Stimulated activated CD8-positive, alpha-beta memory T cell treated with anti-CD3 and anti-CD28 coated beads, Interleukin-4, amount 100 ng/mL, for 1 hour (primary cell): ENCODE measurements around the gene KCNG3.

Experiments used
- DNase-seq, 2 donors: peaks; one replicate each; pipeline ENCODE4 v3.0.0-alpha.2; 2020; ENCODE audit warnings: low read depth in 2 of 2, low spot score in 1 of 2

The KCNG3 gene

DNA sequence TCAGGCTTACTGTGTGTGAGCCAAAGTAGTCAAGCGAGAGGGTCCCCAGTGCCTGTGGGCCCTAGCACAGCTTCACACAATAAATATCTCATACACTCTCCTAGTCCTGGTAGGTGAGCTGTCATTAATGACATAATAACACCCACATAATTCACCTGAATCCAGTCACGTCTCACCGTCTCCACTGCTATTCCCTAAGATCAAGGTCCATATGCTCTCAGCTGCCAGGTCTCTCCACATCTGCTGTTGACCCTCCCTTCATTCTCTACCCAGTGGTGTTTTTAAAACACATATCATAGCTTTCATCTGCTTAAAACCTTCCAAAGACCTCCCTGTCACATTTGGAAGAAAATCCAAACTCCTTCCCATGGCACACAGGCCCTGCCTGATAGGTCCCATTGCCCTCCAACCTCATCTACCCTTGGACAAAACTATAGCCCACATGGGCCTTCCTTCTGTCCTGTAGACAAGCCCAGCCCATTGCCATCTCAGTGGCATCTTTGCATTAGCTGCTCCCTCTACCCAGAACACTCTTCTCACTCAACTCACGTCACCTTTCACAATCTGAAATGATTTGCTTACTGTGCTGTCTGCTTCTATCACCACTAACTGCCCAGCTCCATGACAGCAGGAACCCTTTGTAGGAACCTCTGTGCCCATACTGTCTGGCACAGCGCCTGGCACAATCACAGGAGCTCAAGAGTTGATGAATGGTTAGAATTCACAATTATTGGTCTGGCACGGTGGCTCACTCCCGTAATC lies 7.5 kb downstream of the KCNG3 start:
- no peak for DNase-seq

GRCh38 chr2:42480402-42480801 lies 13.4 kb downstream of the KCNG3 start:
- no peak for DNase-seq

DNA sequence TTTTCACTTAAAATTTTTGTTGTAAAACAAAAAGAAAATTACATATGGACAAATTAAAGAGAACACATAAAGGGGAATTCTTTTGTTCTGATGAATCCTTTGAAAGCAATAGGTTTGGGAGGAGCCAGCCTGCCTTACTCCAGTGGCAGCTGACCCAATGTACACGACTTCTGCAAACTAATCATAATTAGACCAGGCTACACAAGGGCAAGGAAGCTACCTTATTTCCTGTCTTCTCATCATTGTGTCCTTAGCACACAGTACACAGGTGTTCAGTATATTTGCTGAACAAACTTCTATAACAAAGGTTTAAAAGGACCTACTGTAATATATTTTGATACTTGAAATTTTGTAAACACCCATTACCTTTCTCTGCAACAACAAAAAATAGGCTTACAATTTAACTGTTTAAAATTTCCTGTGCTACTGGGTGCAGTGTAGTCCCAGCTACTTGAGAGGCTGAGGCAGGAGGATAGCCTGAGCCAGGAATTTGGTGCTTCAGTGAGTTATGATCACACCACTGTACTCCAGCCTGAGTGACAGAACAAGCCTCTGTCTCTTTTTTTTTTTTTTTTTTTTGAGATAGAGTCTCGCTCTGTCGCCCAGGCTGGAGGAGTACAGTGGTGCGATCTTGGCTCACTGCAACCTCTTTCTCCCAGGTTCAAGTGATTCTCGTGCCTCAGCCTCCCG lies 18.9 kb downstream of the KCNG3 start:
- no peak for DNase-seq

- no peak for DNase-seq
These were observed 23.1 kb downstream of the KCNG3 start for GRCh38 chr2:42470706-42471105.

DNA sequence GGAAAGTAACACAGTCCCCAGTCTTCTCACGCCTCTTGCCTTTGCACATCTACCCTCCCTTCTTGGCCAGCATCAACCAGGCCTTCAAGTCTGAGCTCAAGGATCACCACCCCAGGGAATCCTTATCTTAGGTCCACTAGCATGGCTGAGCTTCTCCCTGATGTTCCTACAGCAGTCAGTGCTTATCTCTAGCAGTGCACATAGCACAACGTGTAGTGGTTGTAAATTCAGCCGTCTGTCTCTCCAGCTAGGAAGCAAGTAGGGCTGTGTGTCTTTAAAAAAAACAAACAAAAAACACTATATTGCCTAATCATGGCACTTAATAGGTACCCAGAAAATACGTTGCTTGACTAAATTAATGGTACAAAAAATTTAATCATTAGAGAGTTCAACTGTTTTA lies 29.2 kb downstream of the KCNG3 start:
- no peak for DNase-seq

DNA sequence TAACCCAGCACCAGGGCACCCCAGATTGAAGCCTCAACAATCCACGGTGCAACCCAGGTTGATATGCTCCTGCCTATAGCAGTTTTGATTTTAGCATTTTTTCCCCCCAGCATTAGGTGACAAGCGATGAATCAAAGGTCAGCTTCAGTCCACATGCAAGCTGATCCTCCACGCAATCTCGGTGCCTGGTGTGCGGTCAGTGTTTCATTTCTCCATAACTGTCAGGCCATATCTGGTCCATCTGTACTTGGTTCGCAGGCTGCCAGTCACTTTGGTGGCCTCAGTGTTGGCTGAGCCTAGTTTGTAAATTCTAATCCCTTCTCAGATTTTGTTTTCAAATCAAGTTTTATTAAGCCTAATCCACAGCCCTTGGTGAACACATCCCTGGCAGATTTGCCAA lies 30.2 kb downstream of the KCNG3 start:
- no peak for DNase-seq

- no peak for DNase-seq
These were observed 34.5 kb downstream of the KCNG3 start for GRCh38 chr2:42459296-42459695.

DNA sequence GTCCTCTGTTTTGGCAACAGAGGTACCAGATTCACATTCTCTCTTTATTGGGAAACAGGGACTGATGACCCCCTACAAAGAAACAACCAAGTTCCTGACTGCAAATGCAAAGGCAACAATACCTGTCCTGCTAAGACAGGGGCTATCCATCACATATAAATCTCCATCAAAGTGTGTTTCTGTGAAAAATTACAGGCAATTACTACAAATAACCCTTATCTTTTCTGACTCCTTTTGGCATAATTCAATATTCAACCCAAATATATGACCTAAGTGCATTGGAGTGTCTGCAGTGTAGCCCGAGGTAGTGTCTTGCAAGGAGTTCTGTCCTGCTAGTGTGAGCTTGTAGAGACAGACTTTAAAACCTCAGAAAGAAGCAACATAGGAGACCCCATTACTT lies 35.4 kb downstream of the KCNG3 start:
- DNase-seq: no peak

DNA sequence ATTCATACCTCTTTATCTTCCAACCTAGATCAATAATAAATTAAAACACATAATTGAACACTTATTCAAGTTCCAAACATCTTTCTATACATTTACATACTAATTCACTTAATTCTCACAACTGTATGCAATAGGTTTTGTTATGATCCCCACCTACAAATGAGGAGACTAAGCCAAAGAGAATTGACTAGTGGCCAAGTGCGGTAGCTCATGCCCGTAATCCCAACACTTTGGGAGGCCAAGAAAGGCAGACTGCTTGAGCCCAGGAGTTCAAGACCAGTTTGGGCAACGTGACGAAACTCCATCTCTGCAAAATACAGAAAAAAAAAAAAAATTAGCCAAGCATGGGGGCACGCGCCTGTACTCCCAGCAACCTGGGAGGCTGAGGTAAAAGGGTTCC lies 36.8 kb downstream of the KCNG3 start:
- DNase-seq: no peak

- DNase-seq: no peak
These were observed 37.5 kb downstream of the KCNG3 start for GRCh38 chr2:42456126-42456839.

DNA sequence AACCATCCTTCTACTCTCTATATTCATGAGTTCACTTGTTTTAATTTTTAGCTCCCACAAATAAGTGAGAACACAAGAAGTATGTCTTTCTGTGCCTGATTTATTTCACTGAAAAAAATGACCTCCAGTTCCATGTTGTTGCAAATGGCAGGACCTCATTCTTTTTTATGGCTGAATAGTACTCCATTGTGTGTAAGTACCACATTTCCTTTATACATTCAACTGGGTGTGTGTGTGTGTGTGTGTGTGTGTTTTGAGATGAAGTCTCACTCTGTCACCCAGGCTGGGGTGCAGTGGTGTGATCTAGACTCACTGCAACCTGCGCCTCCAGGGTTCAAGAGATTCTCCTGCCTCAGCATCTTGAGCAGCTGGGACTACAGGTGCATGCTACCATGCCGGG lies 41.2 kb downstream of the KCNG3 start:
- DNase-seq: no peak

DNA sequence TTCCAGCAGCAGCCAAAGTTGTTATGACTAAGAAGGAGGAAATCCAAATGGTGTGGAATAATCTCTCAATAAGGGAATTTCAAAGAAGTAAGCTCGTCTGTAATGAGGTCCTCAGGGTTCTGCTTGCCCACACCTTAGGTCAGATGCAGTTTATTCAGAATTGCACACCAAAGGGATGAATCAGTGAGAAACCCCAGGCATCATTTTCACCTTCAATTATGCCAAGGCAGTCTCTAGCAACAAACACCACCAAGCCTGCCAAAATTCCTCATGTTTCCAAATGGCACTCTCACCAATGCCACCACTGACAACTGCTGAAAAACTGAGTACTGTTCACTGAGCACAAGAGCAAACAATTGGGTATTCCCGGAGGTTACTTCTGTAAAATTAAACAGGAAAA lies 43.6 kb downstream of the KCNG3 start:
- no peak for DNase-seq

DNA sequence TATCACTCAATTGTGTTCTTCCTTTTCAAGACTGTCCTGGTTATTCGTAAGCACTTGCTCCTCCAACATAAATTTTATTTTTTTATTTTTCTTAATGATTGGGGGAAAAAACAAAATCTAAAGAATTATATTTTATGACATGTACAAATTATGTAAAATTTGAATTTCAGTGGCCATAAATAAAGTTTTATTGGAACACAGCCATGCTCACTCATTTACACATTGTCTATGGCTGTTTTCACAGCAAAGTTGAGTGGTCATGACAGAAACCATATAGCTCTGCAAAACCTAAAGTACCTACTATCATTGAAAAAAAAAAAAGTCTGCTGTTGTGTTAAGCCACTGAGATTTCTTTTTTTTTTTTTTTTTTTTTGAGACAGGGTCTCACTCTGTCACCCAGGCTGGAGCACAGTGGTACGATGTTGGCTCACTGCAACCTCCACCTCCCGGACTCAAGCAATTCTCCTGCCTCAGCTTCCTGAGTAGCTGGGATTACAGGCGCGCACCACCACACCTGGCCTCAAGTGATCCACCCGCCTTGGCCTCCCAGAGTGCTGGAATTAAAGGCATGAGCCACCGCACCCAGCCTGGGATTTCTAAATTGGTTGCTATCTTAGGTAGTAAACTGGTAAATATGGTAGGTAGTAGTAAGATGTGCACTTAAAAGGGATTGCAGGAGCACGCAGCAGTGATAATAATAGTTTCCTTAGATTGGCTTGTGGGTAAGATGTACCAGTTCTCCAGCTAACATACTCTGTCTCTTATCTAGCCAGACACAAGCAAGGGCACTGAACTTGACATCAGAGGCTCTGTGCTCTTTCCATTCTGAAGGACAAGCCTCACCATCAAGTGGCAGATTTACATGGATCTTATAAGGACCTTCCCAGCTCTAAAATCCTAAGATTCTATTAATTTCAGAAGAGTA lies 44.4 kb downstream of the KCNG3 start:
- no peak for DNase-seq

- DNase-seq: no peak
These were observed 45.6 kb downstream of the KCNG3 start for GRCh38 chr2:42448163-42448562.

DNA sequence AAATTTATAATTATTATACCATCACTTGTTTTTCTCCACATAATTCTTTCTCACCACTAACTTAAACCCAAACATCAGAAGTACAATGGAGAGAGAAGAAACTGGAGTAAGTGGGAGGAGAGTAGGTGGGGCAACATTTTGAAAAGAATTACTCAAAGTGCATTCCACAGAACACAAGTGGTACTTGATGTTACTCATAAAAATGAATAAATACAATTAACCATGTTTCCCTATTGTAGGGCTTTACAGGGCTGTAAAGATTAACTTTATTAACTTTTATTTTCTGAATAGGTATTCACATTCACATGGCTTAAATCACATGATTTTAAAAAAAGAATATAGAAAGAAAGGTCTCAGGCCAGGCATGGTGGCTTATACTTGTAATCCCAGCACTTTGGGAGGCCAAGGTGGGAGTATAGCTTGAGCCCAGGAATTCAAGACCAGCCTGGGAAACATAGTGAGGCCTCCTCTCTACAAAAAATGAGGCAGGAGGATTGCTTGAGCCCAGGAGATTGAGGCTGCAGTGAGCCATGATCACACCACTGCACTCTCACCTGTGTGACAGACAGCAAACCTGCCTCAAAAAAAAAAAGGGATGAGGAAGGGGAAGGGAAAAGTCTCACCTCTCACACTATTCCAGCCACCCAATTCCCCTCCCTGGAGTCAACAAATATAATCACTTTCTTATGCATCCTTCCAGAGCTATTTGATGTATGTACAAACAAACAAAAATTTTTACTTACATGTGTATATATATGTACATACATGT lies 47.1 kb downstream of the KCNG3 start:
- DNase-seq: no peak

DNA sequence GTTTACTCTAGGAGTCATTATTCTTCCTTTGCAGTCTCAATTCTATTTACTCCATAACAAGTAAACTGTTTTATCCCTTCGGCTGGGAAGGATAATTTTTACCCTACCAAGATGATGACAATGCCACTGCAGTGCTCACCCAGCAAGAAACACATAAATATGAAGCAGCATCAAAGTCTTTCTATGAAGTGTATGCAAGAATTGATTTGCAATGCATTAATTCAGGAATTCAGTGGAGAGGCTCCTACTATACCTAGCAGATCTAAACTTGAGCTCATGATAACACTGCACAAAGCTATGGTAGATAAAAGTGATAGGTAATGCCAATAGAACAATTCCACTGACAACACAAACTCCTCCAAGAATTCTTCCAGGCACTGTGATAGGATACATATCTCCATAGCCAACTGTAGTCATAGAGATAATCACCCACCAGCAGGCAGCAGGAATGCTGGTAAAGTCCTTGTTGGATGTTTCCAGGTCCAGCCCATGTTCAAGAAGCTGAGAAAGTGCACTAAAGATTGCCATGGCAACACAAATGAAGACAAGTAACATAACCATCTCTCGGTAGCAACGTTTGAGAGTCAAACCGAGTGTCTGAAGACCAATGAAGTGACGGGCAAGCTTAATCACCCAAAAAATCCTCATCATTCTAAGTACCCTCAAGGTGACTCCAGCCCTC lies 49.9 kb downstream of the KCNG3 start:
- DNase-seq: no peak

DNA sequence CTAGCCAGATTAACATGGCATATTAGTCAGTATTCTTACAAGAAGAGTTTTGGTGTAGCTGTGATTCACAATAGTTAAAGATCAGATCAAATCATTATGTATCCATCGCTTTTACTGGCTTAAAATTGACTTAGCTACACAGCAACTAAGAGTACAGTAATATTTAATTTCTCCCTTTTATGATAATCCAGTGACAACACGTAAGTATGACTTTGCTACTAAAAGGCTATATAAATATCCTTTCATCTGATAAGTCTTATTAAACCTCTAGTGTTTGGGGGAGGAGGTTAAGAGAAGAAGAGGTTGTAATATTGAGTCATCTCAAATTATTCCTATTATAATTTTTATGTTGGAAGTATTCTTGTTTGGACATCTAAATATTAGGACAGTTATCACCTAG lies 51.0 kb downstream of the KCNG3 start:
- no peak for DNase-seq

DNA sequence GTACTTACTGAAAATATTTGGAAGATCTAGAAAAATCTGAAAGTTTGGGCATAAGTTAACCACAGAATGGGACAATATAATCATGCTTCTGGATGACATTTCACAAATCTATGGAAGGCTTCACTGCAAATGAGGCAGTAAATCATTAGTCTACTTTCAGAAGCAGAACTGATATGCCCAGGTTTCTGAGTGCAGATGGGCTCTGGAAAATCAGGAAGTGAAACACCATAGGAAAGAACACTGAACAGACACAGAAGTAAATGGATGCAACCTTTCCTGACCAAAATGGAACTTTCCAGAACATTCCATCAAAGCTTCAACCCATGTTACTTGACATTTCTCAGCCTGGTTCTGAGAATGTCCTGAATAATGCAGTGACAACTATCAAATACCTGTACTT lies 55.1 kb downstream of the KCNG3 start:
- no peak for DNase-seq

GRCh38 chr2:42436370-42436769 lies 57.4 kb downstream of the KCNG3 start:
- no peak for DNase-seq

DNA sequence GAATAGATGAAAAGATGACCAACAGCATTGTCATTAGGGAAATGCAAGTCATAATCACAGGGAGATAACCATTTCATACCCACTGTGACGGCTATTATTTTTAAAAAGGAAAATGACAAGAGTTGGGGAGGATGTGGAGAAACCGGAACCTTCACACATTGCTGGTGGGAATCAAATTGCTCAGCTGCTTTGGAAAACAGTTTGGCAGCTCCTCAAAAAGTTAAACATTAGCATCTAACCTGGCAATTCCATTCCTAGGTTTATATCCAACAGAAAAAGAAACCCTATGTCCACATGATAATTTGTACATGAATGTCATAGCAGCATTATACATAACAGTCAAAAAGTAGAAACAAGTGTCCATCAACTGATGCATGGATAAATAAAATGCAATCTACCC lies 58.2 kb downstream of the KCNG3 start:
- DNase-seq: no peak
